Neutrophil (primary cell): ENCODE measurements around the gene TFEB.

Experiments used
- H3K27ac ChIP-seq: fragments of 200-600 bp; sonication (generic); 2 replicates; pipeline ENCODE4 v1.5.1; 2016; ENCODE audit warnings: mild to moderate bottlenecking, moderate library complexity
- H3K27me3 ChIP-seq: fragments of 200-600 bp; sonication (generic); 2 replicates; pipeline ENCODE4 v1.6.0; 2016; ENCODE audit warnings: mild to moderate bottlenecking
- H3K36me3 ChIP-seq: fragments of 200-600 bp; sonication (generic); 2 replicates; pipeline ENCODE4 v1.5.1; 2017
- H3K4me1 ChIP-seq, 2 experiments: fragments of 200-600 bp in 1 of 2; sonication (generic) in 1 of 2; 1 replicate in 1 of 2; 2 replicates in 1 of 2; pipeline versions ENCODE4 v1.5.1 to v1.6.1; 2013 to 2016; ENCODE audit warnings: low read depth in 1 of 2, low read length in 1 of 2, mild to moderate bottlenecking in 1 of 2, moderate library complexity in 1 of 2; ENCODE audit not compliant: control insufficient read depth in 1 of 2, insufficient read depth in 1 of 2
- H3K4me3 ChIP-seq, 2 experiments: fragments of 200-600 bp in 1 of 2; sonication (generic) in 1 of 2; 1 replicate in 1 of 2; 2 replicates in 1 of 2; pipeline ENCODE4 v1.5.1; 2013 to 2016; ENCODE audit warnings: low read depth in 1 of 2, low read length in 1 of 2, mild to moderate bottlenecking in 1 of 2, moderate library complexity in 1 of 2
- H3K9me3 ChIP-seq: fragments of 200-600 bp; sonication (generic); 2 replicates; pipeline ENCODE4 v1.5.1; 2016
- CTCF ChIP-seq: fragments of 200-600 bp; sonication (generic); IDR thresholded peaks from 2 replicates; pipeline ENCODE4 v1.5.1; 2016; ENCODE audit warnings: antibody characterized with exemption

Gene TFEB

GRCh38 chr6:41679696-41680095, 55.7 kb downstream of the TFEB start:
- Histone ChIP-seq H3K36me3 (peaks cover 12% of the 10 kb centered on the region), H3K4me3 (no peak overlapping the region), H3K27me3 (peaks cover 27% of the 10 kb centered on the region), H3K9me3 (no peaks in the 10 kb centered on the region), H3K27ac (no peak overlapping the region), H3K4me1 (peaks cover 20% of the 10 kb centered on the region in 2 experiments)
- no peak for TF ChIP-seq CTCF

DNA sequence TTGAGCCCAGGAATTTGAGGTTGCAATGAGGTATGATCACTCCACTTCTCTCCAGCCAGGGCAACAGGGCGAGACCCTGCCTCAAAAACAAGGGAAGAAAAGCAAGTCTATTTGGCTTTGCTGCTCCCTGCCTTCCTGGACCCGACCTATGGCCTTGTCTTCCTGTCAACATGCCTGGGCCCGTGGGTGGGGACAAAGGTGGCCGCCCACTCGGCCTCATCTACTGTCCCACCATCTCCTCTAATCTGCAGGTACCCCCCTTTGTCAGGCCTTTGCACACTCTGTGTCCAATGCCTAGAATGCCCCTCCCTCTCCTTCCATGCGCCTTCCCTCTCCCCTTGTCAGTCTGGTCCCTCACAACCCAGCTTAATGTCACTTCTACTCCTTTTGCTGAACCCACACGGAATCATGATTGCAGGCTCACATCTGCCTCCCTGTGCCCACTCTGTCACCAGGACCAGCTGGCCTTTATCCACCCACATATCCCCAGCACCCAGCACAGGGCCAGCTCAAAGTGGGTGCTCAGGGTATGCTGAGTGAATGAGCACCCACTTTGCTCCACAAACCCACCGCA, 56.8 kb downstream of the TFEB start:
- no peak overlapping the region for H3K27ac ChIP-seq
- H3K27me3 ChIP-seq: peaks cover 30% of the 10 kb centered on the region
- TF ChIP-seq CTCF: no peak
- H3K4me3 ChIP-seq: no peak overlapping the region
- no peaks in the 10 kb centered on the region for H3K9me3 ChIP-seq
- peaks cover 17 to 18% of the 10 kb centered on the region in 2 experiments for H3K4me1 ChIP-seq
- H3K36me3 ChIP-seq: peaks cover under 1% of the 10 kb centered on the region

GRCh38 chr6:41677124-41677921, 58.1 kb downstream of the TFEB start:
- Histone ChIP-seq H3K27ac (no peak overlapping the region), H3K36me3 (no peaks in the 10 kb centered on the region), H3K27me3 (peaks cover 26% of the 10 kb centered on the region), H3K4me1 (peaks cover 5% of the 10 kb centered on the region in 2 experiments), H3K9me3 (no peaks in the 10 kb centered on the region), H3K4me3 (no peak overlapping the region)
- TF ChIP-seq CTCF: no peak

DNA sequence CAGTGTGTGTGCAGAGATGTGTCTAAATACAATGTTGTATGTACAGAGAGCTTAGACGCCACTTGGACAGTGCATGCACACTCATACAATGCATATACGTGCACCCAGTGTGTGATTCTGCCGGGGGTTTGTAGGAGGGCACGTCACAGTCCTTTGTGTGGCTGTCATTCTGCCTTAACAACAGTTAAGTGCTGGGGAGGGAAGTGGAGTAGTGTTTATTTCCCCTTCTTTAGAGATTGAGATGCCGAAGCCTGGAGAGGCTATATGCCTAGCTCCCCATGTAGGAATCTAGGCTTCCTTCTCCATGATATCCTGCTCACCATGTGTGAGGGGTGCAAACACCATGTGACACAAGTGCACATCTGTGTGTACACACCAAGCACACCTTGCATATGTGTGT, 59.0 kb downstream of the TFEB start:
- H3K4me1 ChIP-seq: no peaks in the 10 kb centered on the region
- no peak overlapping the region for H3K27ac ChIP-seq
- no peak overlapping the region for H3K4me3 ChIP-seq
- no peaks in the 10 kb centered on the region for H3K9me3 ChIP-seq
- no peak for TF ChIP-seq CTCF
- no peaks in the 10 kb centered on the region for H3K36me3 ChIP-seq
- peaks cover 32% of the 10 kb centered on the region for H3K27me3 ChIP-seq

GRCh38 chr6:41675992-41676391, 59.4 kb downstream of the TFEB start:
- no peaks in the 10 kb centered on the region for H3K9me3 ChIP-seq

More at GRCh38 chr6:41675992-41676391, 59.4 kb downstream of the TFEB start:
- Histone ChIP-seq H3K27ac (no peak overlapping the region), H3K4me1 (no peaks in the 10 kb centered on the region), H3K36me3 (no peaks in the 10 kb centered on the region), H3K4me3 (no peak overlapping the region), H3K27me3 (peaks cover 35% of the 10 kb centered on the region)
- TF ChIP-seq CTCF: no peak
